ENCODE results near the gene SLC17A3. TPM values are rescaled to one million over a fixed set of nuclear protein-coding genes. Genes with fewer than 3 reads are reported as not detected.

SLC17A3 gene
- total and polyA plus RNA-seq, 2 donors (not counting 3 experiments of a cell fraction or from before 2014, with no cell fraction given): not detected

GRCh38 chr6:25842526-25842925 lies 31.5 kb downstream of the SLC17A3 start:
- Histone ChIP-seq H3K27ac (ENCODE audit: insufficient read depth, low read depth, low read length) (no peak overlapping the region), H3K4me1 (ENCODE audit: control insufficient read depth, extremely low read depth, insufficient read depth, low read length) (no peaks in the 10 kb centered on the region), H3K9me1 (replicated peaks; ENCODE audit: control insufficient read depth, extremely low read depth, insufficient read depth, low read length) (no peaks in the 10 kb centered on the region), H3K27me3 (ENCODE audit: control insufficient read depth in 2 of 2, insufficient read depth in 2 of 2, low read length in 2 of 2) (no peaks in the 10 kb centered on the region), H3K4me2 (ENCODE audit: insufficient read depth, low read length) (no peak overlapping the region), H2AFZ (ENCODE audit: low read depth, low read length) (no peak overlapping the region), H3K4me3 (replicated peaks in 1 of 3; ENCODE audit: insufficient read depth in 1 of 3, low read depth in 1 of 3, low read length in 3 of 3) (no peak overlapping the region), H3K9ac (replicated peaks; ENCODE audit: extremely low read depth, insufficient read depth, low read length) (no peak overlapping the region), H4K20me1 (replicated peaks; ENCODE audit: control insufficient read depth, extremely low read depth, insufficient read depth, low read length) (no peaks in the 10 kb centered on the region), H3K36me3 (ENCODE audit: control insufficient read depth in 2 of 2, extremely low read depth in 1 of 2, insufficient read depth in 2 of 2, low read length in 2 of 2) (no peaks in the 10 kb centered on the region), H3K79me2 (ENCODE audit: control insufficient read depth, insufficient read depth, low read length) (no peaks in the 10 kb centered on the region), H3K9me3 (replicated peaks; ENCODE audit: control insufficient read depth, insufficient read depth, low read length) (no peaks in the 10 kb centered on the region)
- dilution Hi-C loops (cut with MboI; ENCODE audit: extremely low pct_ligation_motif_present, low sequenced_read_pairs): no loop called here
- TF ChIP-seq GATA2 (IDR thresholded peaks at IDR 0.05; ENCODE audit: insufficient read depth, insufficient read length, low read depth, low read length): no peak
- TF ChIP-seq POLR2A (IDR thresholded peaks at IDR 0.05; ENCODE audit: low read depth, low read length): no peak
- no peak for TF ChIP-seq MYC (IDR thresholded peaks at IDR 0.05; ENCODE audit: low read depth, low read length)
- no peak for TF ChIP-seq MAX (IDR thresholded peaks at IDR 0.05; ENCODE audit: insufficient read depth, insufficient read length)
- TF ChIP-seq CTCF (IDR thresholded peaks at IDR 0.05; ENCODE audit: extremely low read depth in 1 of 2, insufficient read depth in 1 of 2, low read depth in 1 of 2, low read length in 2 of 2): no peak
- no peak for TF ChIP-seq FOS (IDR thresholded peaks at IDR 0.05; ENCODE audit: borderline replicate concordance, insufficient read depth, low read length)
- TF ChIP-seq POLR2AphosphoS5 (IDR thresholded peaks at IDR 0.05; ENCODE audit: insufficient read depth, low read depth, low read length): no peak
- TF ChIP-seq EZH2 (IDR thresholded peaks at IDR 0.05; ENCODE audit: borderline replicate concordance, low read depth, low read length, severe bottlenecking): no peak
- TF ChIP-seq JUN (IDR thresholded peaks at IDR 0.05; ENCODE audit: borderline replicate concordance, insufficient read depth, insufficient read length, low read depth): no peak
- intact Hi-C loops (cut with micrococcal nuclease): no loop called here
- DNase-seq (ENCODE audit: low read depth, low spot score) (no peak), FAIRE-seq (no peak)
- CTCF ChIA-PET: no interaction called here
- POLR2A ChIA-PET: no interaction called here
- no TSS peak for BruUV-seq (replicated peaks)
